ENCODE data around the gene ARID3C.

Gene ARID3C

DNA sequence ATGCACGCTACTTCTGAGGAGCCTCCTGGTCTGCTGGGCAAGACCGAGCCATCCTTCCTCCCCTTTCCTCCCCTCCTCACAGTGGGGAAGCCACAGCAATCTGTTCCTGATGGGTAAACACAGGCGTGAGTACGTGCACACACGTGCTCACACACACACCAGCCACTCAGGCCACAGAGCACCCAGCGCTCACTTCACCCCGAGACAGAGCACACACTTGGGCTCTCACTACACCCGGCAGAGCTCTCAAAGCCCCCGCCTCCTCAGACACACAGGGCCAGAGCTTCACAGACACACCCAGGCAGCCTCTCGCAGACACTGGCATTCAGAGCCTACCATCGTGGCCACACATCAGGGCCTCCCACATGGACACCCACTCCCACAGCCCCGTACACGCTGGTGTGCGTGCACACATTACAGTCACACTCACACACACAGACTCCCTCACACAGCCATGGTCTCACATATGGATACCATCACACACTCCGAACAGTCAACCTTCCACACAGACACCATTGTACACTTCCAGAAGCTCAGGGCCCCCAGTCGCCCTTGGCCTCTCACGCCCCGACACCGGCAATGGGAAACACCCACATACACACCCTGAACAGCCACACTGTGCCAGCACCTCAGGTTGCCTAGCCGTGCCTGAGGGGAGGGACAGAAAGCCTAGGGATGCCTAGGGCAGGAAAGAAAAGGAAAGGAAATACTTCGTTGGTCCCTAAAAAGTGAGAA, 52.8 kb downstream of the ARID3C start:
- DNase-seq, result no peak

DNA sequence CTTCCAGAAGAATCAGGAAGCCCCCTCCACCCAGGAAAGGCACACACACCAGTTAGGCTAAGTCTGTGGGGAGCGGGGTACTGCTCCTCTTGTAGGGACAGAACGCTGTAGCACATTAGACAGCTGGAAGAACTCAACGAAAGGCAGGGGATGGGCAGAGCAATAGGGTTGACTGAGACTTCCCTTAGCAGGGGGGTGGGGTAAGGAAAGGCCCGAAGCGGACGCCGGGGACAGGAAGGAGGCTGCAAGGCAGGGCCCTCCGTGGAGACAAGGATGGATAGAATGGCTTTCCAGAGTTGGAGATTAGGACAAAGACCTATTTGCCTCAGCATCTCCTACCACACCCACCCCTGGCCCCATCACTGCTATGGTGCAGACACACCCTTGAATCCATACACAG, 53.6 kb downstream of the ARID3C start:
- DNase-seq, result no peak

- no peak for DNase-seq
These were observed 54.3 kb downstream of the ARID3C start for GRCh38 chr9:34574571-34574970.

DNA sequence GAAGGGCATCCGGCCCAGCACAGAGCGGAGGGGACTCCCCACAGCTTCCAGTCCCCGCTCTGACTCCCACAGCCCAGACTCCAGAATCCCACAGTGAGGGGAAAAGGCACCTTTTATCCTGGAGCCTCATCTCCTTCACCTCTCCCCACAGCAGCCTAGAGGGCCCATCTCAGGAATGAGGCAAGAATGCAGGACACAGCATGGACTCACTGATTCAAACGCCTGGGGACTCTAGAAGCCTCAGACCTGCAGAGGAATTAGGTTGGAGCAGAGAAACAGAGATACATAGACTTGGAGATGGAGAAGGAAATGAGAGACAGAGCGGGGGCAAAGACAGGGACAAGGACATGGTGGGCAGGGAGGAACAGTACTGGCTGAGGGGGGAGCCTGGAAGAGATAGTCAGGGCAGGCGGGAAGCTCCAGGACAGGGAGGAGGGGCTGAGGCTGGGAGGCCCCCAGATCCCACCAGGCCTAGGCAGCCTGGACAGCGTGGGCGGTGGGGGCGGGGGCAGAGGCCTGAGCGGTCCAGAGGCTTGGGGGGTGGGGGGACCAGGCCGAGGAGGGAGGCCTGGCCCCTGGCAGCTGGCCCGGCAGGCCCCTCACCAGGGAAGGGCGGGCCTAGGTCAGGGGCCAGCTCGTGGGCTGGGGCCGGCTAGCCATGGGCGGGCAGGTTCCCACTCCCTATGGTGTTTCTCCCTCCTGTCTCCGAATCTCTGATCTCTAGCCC, 55.1 kb downstream of the ARID3C start:
- DNase-seq, result no peak

- no peak for DNase-seq
These were observed 56.2 kb downstream of the ARID3C start for GRCh38 chr9:34572628-34573027.

DNA sequence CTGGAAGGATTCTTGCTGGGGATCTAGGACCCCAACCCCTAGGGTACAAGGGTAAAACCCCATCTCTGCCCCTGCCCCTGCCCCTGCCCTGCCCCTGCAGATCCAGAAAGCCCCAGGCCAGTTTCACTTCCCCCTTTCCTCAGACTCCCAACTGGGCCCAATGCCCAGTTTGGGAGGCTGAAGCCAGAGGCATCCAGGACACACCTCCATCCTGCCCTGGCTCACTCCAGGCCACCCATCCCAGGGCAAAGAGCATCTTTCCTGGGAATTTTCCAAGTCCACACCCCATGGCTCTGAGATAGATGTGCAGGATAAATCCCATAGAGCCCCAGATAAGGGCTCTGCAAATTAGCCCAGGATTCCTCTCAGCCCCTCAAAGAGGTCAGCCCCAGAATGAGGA, 56.8 kb downstream of the ARID3C start:
- DNase-seq, result no peak

GRCh38 chr9:34571481-34571810, 57.4 kb downstream of the ARID3C start:
- DNase-seq, result no peak

Data from stimulated activated CD4-positive, alpha-beta T cell treated with anti-CD3 and anti-CD28 coated beads, Interleukin-12 subunit alpha, Interleukin-12 subunit beta, amount 100 ng/mL, for 4 hours (primary cell).